ENCODE results near the gene MTURN. TPM values are rescaled to one million over a fixed set of nuclear protein-coding genes. Genes with fewer than 3 reads are reported as not detected.

The MTURN gene
- total and polyA plus RNA-seq, 7 experiments from 2014 or later: 2.7 to 38.7 (median 18.9) TPM

DNA sequence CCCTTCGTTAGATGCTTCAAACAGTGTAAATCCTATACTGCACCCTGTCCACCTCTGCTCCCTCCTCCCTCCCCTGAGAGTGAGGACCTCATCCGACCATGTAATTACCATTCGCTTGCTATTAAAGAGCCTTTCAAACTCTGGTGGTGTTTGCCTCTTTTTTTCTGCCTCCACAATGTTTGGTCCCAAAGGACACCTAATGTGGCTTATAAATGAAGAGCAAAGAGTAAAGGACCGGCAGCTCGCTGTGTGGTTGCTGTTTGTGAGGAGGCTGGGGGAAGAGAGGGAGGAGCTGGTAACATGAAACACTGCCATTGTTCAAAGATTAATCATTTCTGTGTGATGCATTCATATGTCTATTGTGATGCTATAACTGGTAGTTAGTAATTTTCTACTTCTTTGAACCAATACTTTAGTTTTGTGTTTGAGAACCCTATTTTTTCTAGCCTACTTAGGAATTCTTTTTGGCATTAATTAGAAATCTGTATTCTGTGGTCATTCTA lies 27.9 kb downstream of the MTURN start:
- DNase-seq (peak in 4 of 9 donors; percentile 18 to 41 (median 30)), ATAC-seq (peak; percentile 51)
- H3K4me1 Mint-ChIP-seq: peaks cover 29 to 59% (median 47%) of the 10 kb centered on the region in 7 donors
- Histone ChIP-seq H3K9me3 (ENCODE audit: control insufficient read depth in 2 of 3, low read length in 3 of 3) (no peaks in the 10 kb centered on the region), H3K36me3 (ENCODE audit: control insufficient read depth in 2 of 3, insufficient read depth in 3 of 3, low read length in 3 of 3) (no peaks in the 10 kb centered on the region), H3K27me3 (ENCODE audit: control insufficient read depth in 2 of 2, insufficient read depth in 2 of 2, low read length in 2 of 2) (no peaks in the 10 kb centered on the region), H3K27ac (ENCODE audit: low read depth, low read length) (no peak overlapping the region), H3K4me3 (ENCODE audit: low read length) (no peak overlapping the region), H3K4me1 (ENCODE audit: control insufficient read depth in 2 of 2, insufficient read depth in 2 of 2, low read length in 2 of 2) (peaks cover 10 to 29% of the 10 kb centered on the region in 2 donors)
- peak overlapping the region in 9 of 10 donors; percentile 56 to 78 (median 64) for H3K4me3 Mint-ChIP-seq
- POLR2A ChIA-PET: interaction anchor here (1.3 kb wide), 1 partner anchor 28 kb away, joined by 7 read pairs; the partner anchor contains the start of gene MTURN
- intact Hi-C loops (cut with micrococcal nuclease): loop anchor here (2.0 to 5.0 kb wide), 3 partner anchors 120 to 315 kb away; partner anchors contain the start of genes ZNRF2 (in 2 of the 2) and NOD1 (in 1 of the 2)
- H3K27me3 Mint-ChIP-seq: peaks cover 0 to 3% (median 0%) of the 10 kb centered on the region in 5 donors
- H3K27ac Mint-ChIP-seq: peak overlapping the region; percentile 33 to 90 (median 73)
- H3K36me3 Mint-ChIP-seq: peaks cover 0 to 4% (median 0%) of the 10 kb centered on the region in 5 donors
- CTCF ChIA-PET: no interaction called here
- no peaks in the 10 kb centered on the region for H3K9me3 Mint-ChIP-seq

GRCh38 chr7:30163231-30163894 lies 28.6 kb downstream of the MTURN start:
- H3K4me1 Mint-ChIP-seq: peaks cover 25 to 53% (median 42%) of the 10 kb centered on the region in 7 donors
- H3K27me3 ChIP-seq (ENCODE audit: control insufficient read depth in 2 of 2, insufficient read depth in 2 of 2, low read length in 2 of 2): no peaks in the 10 kb centered on the region
- H3K9me3 ChIP-seq (ENCODE audit: control insufficient read depth in 2 of 3, low read length in 3 of 3): no peaks in the 10 kb centered on the region
- H3K27ac ChIP-seq (ENCODE audit: low read depth, low read length): no peak overlapping the region
- H3K4me3 Mint-ChIP-seq: peak overlapping the region in 9 of 10 donors; percentile 20 to 67 (median 63)
- intact Hi-C loops (cut with micrococcal nuclease): loop anchor here (2.0 to 5.0 kb wide), 3 partner anchors 119 to 314 kb away; partner anchors contain the start of genes ZNRF2 (in 2 of the 2) and NOD1 (in 1 of the 2)
- no peaks in the 10 kb centered on the region for H3K9me3 Mint-ChIP-seq
- CTCF ChIA-PET: no interaction called here
- H3K27me3 Mint-ChIP-seq: peaks cover 0 to 3% (median 0%) of the 10 kb centered on the region in 5 donors
- no peaks in the 10 kb centered on the region for H3K36me3 ChIP-seq (ENCODE audit: control insufficient read depth in 2 of 3, insufficient read depth in 3 of 3, low read length in 3 of 3)
- peaks cover 10 to 29% of the 10 kb centered on the region in 2 donors for H3K4me1 ChIP-seq (ENCODE audit: control insufficient read depth in 2 of 2, insufficient read depth in 2 of 2, low read length in 2 of 2)
- H3K36me3 Mint-ChIP-seq: peaks cover 0 to 4% (median 0%) of the 10 kb centered on the region in 5 donors
- H3K4me3 ChIP-seq (ENCODE audit: low read length): no peak overlapping the region
- POLR2A ChIA-PET: no interaction called here
- DNase-seq (no peak), ATAC-seq (peak; percentile 67)
- H3K27ac Mint-ChIP-seq: peak overlapping the region in 7 of 9 donors; percentile 28 to 90 (median 75)

DNA sequence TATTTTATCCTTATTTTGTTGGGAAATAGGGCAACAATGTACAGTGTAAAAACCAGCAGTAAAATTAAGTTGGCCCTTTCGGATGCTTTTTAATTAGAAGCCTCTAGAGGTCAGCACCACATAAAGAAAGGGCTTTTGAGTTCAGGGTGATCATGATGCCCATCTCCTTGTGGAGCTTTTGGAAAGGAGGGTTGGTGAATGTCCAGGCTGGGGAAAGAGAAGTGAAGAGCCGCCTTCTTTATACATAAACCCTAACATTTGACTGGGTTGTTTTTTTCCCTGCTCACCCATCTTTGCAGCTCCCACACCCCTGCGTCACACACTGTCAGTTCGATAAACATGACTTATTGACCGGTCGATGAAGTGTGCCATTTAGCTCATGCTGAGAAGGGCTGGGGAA lies 29.8 kb downstream of the MTURN start:
- Histone ChIP-seq H3K4me1 (ENCODE audit: control insufficient read depth in 2 of 2, insufficient read depth in 2 of 2, low read length in 2 of 2) (peaks cover 10 to 20% of the 10 kb centered on the region in 2 donors), H3K27ac (ENCODE audit: low read depth, low read length) (no peak overlapping the region), H3K4me3 (ENCODE audit: low read length) (no peak overlapping the region), H3K27me3 (ENCODE audit: control insufficient read depth in 2 of 2, insufficient read depth in 2 of 2, low read length in 2 of 2) (no peaks in the 10 kb centered on the region), H3K9me3 (ENCODE audit: control insufficient read depth in 2 of 3, low read length in 3 of 3) (no peaks in the 10 kb centered on the region), H3K36me3 (ENCODE audit: control insufficient read depth in 2 of 3, insufficient read depth in 3 of 3, low read length in 3 of 3) (no peaks in the 10 kb centered on the region)
- ChIA-PET CTCF (no interaction called here), POLR2A (interaction anchor here (0.6 kb wide), 1 partner anchor 43 kb away, joined by 3 read pairs; no protein-coding TSS in a partner anchor)
- Mint-ChIP-seq H3K4me1 (peaks cover 25 to 44% (median 32%) of the 10 kb centered on the region in 7 donors), H3K9me3 (no peaks in the 10 kb centered on the region), H3K27me3 (peaks cover 0 to 3% (median 0%) of the 10 kb centered on the region in 5 donors), H3K36me3 (peaks cover 0 to 4% (median 0%) of the 10 kb centered on the region in 5 donors), H3K4me3 (no peak overlapping the region), H3K27ac (no peak overlapping the region)
- DNase-seq (no peak), ATAC-seq (peak; percentile 43)
- intact Hi-C loops (cut with micrococcal nuclease): loop anchor here (1.0 to 5.0 kb wide), 6 partner anchors 118 to 400 kb away; partner anchors contain the start of genes NOD1 (in 1 of the 2) and ZNRF2 (in 1 of the 2)

GRCh38 chr7:30165590-30165989 lies 30.8 kb downstream of the MTURN start:
- Histone ChIP-seq H3K4me3 (ENCODE audit: low read length) (no peak overlapping the region), H3K27ac (ENCODE audit: low read depth, low read length) (no peak overlapping the region), H3K4me1 (ENCODE audit: control insufficient read depth in 2 of 2, insufficient read depth in 2 of 2, low read length in 2 of 2) (peaks cover 10 to 17% of the 10 kb centered on the region in 2 donors), H3K36me3 (ENCODE audit: control insufficient read depth in 2 of 3, insufficient read depth in 3 of 3, low read length in 3 of 3) (no peaks in the 10 kb centered on the region), H3K9me3 (ENCODE audit: control insufficient read depth in 2 of 3, low read length in 3 of 3) (no peaks in the 10 kb centered on the region), H3K27me3 (ENCODE audit: control insufficient read depth in 2 of 2, insufficient read depth in 2 of 2, low read length in 2 of 2) (no peaks in the 10 kb centered on the region)
- POLR2A ChIA-PET: no interaction called here
- peaks cover 0 to 5% (median 0%) of the 10 kb centered on the region in 5 donors for H3K27me3 Mint-ChIP-seq
- CTCF ChIA-PET: no interaction called here
- ATAC-seq: no peak
- DNase-seq: no peak
- peaks cover 18 to 34% (median 27%) of the 10 kb centered on the region in 7 donors for H3K4me1 Mint-ChIP-seq
- H3K4me3 Mint-ChIP-seq: no peak overlapping the region
- H3K9me3 Mint-ChIP-seq: no peaks in the 10 kb centered on the region
- intact Hi-C loops (cut with micrococcal nuclease): loop anchor here (2.0 kb wide), 2 partner anchors 247 to 399 kb away; no protein-coding TSS in a partner anchor
- H3K27ac Mint-ChIP-seq: no peak overlapping the region
- peaks cover 0 to 4% (median 0%) of the 10 kb centered on the region in 5 donors for H3K36me3 Mint-ChIP-seq

- H3K36me3 Mint-ChIP-seq: peaks cover 0 to 4% (median 0%) of the 10 kb centered on the region in 5 donors
- POLR2A ChIA-PET: no interaction called here
Measured at GRCh38 chr7:30166155-30166840, 31.5 kb downstream of the MTURN start.

GRCh38 chr7:30166841-30167235 lies 32.1 kb downstream of the MTURN start:
- Mint-ChIP-seq H3K4me1 (peaks cover 18 to 27% (median 26%) of the 10 kb centered on the region in 7 donors), H3K9me3 (no peaks in the 10 kb centered on the region), H3K36me3 (peaks cover 0 to 4% (median 0%) of the 10 kb centered on the region in 5 donors), H3K4me3 (no peak overlapping the region), H3K27me3 (peaks cover 0 to 7% (median 0%) of the 10 kb centered on the region in 5 donors), H3K27ac (no peak overlapping the region)
- no peak for ATAC-seq
- H3K27ac ChIP-seq (ENCODE audit: low read depth, low read length): no peak overlapping the region
- no peaks in the 10 kb centered on the region for H3K27me3 ChIP-seq (ENCODE audit: control insufficient read depth in 2 of 2, insufficient read depth in 2 of 2, low read length in 2 of 2)
- POLR2A ChIA-PET: no interaction called here
- no peaks in the 10 kb centered on the region for H3K9me3 ChIP-seq (ENCODE audit: control insufficient read depth in 2 of 3, low read length in 3 of 3)
- intact Hi-C loops (cut with micrococcal nuclease): no loop called here
- no peak overlapping the region for H3K4me3 ChIP-seq (ENCODE audit: low read length)
- H3K36me3 ChIP-seq (ENCODE audit: control insufficient read depth in 2 of 3, insufficient read depth in 3 of 3, low read length in 3 of 3): no peaks in the 10 kb centered on the region
- no peak for DNase-seq
- CTCF ChIA-PET: no interaction called here
- H3K4me1 ChIP-seq (ENCODE audit: control insufficient read depth in 2 of 2, insufficient read depth in 2 of 2, low read length in 2 of 2): peaks cover 10 to 17% of the 10 kb centered on the region in 2 donors

More at GRCh38 chr7:30166155-30166840, 31.5 kb downstream of the MTURN start:
- Mint-ChIP-seq H3K27me3 (peaks cover 0 to 7% (median 0%) of the 10 kb centered on the region in 5 donors), H3K4me3 (no peak overlapping the region), H3K4me1 (peaks cover 18 to 28% (median 27%) of the 10 kb centered on the region in 7 donors), H3K27ac (no peak overlapping the region), H3K9me3 (no peaks in the 10 kb centered on the region)
- no peak for ATAC-seq
- Histone ChIP-seq H3K4me3 (ENCODE audit: low read length) (no peak overlapping the region), H3K27ac (ENCODE audit: low read depth, low read length) (no peak overlapping the region), H3K36me3 (ENCODE audit: control insufficient read depth in 2 of 3, insufficient read depth in 3 of 3, low read length in 3 of 3) (no peaks in the 10 kb centered on the region), H3K9me3 (ENCODE audit: control insufficient read depth in 2 of 3, low read length in 3 of 3) (no peaks in the 10 kb centered on the region), H3K4me1 (ENCODE audit: control insufficient read depth in 2 of 2, insufficient read depth in 2 of 2, low read length in 2 of 2) (peaks cover 10 to 17% of the 10 kb centered on the region in 2 donors), H3K27me3 (ENCODE audit: control insufficient read depth in 2 of 2, insufficient read depth in 2 of 2, low read length in 2 of 2) (no peaks in the 10 kb centered on the region)
- intact Hi-C loops (cut with micrococcal nuclease): no loop called here
- no peak for DNase-seq
- CTCF ChIA-PET: no interaction called here

Measured in naive thymus-derived CD4-positive, alpha-beta T cell (primary cell).